22Rv1 (cell line): ENCODE measurements around the gene GPR17.

Experiments used
- H3K27ac ChIP-seq: fragments of 450-650 bp; 2 replicates; pipeline ENCODE4 v1.5.1; 2017
- ZFX ChIP-seq: fragments of 450-650 bp; IDR thresholded peaks from 2 replicates; pipeline ENCODE4 v1.6.1; 2017; ENCODE audit warnings: antibody characterized with exemption, borderline replicate concordance
- TF ChIP-seq, protein P1 (sequence below): fragments of 450-650 bp; IDR thresholded peaks from 2 replicates; pipeline ENCODE4 v1.5.1; 2017; ENCODE audit warnings: mild to moderate bottlenecking

The GPR17 gene, protein sequence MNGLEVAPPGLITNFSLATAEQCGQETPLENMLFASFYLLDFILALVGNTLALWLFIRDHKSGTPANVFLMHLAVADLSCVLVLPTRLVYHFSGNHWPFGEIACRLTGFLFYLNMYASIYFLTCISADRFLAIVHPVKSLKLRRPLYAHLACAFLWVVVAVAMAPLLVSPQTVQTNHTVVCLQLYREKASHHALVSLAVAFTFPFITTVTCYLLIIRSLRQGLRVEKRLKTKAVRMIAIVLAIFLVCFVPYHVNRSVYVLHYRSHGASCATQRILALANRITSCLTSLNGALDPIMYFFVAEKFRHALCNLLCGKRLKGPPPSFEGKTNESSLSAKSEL

DNA sequence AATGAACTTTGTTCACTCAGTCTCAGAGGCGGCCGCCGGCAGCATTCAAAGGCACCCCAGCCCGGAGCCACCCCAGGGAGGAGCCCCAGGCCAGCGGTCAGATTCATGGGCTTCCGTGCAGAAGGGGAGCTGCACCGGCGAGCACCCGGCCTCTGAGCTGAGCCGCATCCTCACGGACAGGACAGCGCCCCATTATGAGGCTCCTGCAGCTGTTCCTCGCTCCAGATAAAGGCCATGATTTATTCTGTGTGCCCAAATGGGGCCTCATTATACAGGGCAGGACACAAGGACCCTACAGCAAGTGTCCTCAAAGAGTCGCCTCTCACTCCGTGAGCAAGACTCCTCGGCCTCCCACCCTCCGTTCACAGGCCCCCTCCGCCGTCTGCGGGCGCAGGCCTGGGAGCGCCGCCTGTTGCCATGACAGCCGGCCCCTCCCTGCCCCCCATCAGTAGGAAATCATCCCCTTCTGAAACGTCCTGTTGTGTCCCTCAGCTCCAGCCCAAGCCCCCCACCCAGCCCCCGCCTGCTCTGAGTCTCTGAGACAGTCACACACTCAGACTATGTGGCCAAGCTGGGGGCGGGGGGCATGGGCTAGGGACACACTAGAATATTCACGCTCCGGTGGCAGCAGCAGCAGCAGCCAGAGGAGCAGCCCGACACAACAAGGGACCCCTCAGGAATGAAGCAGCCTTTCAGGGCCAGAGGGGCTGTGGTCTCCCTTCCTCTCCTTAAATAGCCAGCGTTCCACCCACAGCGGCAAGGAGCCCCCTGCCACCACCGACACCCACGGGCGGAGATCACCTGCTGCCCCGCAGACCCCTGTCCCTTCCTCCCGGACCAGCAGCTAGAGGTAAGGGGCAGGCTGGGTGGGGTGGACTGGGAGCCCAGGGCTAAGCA, at the start of gene GPR17:
TSS of gene GPR17 (plus strand) at position 759 of the 897 bp plus-strand sequence. CDS start 4,583 bp downstream, outside the sequence.
- no peak for TF ChIP-seq ZFX
- TF ChIP-seq, protein P1, sequence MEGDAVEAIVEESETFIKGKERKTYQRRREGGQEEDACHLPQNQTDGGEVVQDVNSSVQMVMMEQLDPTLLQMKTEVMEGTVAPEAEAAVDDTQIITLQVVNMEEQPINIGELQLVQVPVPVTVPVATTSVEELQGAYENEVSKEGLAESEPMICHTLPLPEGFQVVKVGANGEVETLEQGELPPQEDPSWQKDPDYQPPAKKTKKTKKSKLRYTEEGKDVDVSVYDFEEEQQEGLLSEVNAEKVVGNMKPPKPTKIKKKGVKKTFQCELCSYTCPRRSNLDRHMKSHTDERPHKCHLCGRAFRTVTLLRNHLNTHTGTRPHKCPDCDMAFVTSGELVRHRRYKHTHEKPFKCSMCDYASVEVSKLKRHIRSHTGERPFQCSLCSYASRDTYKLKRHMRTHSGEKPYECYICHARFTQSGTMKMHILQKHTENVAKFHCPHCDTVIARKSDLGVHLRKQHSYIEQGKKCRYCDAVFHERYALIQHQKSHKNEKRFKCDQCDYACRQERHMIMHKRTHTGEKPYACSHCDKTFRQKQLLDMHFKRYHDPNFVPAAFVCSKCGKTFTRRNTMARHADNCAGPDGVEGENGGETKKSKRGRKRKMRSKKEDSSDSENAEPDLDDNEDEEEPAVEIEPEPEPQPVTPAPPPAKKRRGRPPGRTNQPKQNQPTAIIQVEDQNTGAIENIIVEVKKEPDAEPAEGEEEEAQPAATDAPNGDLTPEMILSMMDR, result no peak
- H3K27ac ChIP-seq, result no peak within 1 kb of the TSS

DNA sequence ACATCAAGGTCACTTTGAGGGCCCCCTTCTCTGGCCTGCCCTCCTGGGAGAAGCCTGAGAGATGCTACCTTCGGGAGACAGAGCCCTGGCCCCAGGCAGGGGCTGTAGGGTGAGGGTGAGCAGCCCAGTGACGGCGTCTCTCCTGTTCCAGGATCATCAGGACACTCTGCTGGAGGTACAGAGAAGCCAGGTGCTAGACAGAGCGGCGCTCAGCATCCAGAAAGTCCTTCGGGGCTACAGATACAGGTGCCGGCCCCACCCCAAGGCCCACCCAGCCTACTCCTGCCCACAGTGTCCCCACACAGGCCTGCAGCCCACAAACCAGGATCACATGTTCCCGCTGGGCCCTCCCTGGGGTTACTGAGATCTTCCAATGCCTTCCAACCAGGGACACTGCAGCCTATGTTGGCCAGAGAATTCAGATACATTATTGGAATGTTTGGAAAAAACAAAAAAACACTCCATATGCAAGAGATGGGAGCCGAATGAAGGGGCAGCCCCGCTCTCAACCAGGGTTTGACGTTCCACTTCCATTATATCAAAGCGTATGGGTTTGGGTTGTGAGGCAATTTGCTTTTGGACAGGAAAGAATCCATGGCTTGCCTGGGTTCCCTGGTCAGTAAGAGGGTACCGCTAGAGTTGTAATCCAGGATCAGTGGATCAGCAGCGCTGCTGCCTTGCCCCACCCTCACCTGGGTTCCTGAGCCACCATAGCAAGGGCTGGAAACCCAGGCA, 49.5 kb upstream of the GPR17 start:
- TF ChIP-seq ZFX, result no peak
- TF ChIP-seq, protein P1, result no peak
- H3K27ac ChIP-seq, result no peak overlapping the region

DNA sequence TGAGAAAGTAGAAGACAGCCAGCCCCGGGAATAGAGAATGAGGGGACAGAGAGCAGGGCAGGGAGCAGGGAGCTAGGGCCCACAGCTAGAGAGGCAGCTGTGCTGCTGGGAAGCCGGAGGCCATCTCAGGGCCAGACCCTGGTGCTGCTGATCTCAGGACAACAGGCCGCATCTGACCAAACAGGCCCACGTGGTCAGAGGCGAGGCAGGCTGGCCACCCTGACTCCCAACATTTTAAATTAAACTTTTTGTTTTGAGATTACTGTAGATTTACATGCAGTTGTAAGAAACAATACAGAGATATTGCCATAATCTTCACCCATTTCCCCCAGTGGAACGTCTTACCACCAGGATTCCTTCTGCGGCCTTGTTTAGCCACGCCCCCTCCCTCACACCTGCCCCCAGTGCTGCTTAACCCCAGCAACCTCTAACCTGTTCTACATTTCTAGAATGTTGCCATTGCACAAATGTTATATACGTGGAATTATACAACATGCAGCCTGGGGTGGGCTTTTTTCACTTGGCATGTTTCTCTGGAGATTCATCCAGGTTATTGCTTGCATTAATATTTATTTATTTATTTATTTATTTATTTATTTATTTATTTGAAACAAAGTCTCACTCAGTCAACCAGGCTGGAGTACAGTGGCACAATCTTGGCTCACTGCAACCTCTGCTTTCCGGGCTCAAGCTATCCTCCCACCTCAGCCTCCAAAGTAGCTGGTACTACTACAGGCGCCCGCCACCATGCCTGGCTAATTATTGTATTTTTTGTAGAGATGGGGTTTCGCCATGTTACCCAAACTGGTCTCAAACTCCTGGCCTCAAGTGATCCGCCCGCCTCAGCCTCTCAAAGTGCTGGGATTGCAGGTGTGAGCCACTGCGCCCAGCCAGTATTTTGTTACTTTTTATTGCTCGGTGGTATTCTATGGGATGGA, 48.6 kb upstream of the GPR17 start:
- no peak overlapping the region for H3K27ac ChIP-seq
- TF ChIP-seq, protein P1, result no peak
- no peak for TF ChIP-seq ZFX

DNA sequence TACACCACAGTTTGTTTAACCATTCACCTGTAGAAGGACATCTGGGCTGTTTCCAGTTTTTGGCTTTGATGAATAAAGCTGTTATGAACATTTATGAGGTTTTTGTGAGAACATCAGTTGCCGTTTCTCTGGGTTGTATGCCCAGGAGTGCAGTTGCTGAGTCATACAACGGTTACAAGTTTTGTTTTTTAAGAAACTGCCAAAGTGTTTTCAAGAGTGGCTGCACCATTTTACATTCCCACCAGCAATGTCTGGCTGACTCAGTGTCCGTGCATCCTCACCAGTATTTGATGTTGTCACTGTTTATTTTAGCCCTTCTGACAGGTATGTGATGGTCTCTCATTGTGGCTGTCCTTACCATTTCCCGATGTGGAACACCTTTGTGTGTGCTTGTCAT, 48.0 kb upstream of the GPR17 start:
- H3K27ac ChIP-seq, result no peak overlapping the region
- no peak for TF ChIP-seq ZFX
- TF ChIP-seq, protein P1, result no peak

DNA sequence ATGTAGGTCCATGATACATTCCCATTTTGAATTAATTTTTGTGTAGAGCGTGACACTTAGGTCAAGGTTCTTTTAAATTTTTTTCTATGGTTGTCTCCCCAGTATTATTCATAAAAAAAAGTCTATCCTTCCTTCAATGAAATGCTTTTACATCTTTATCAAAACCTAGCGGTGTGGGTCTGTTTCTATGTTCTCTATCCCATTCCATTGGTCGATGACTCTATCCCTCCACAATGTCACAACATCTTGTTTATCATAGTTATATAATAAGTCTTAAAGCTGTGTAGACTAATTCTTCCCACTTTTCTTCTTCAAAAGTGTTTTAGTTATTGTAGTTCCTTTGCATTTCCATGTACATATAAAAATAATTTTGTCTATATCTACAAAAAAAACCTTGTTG, 47.2 kb upstream of the GPR17 start:
- H3K27ac ChIP-seq, result no peak overlapping the region
- no peak for TF ChIP-seq ZFX
- TF ChIP-seq, protein P1, result no peak

DNA sequence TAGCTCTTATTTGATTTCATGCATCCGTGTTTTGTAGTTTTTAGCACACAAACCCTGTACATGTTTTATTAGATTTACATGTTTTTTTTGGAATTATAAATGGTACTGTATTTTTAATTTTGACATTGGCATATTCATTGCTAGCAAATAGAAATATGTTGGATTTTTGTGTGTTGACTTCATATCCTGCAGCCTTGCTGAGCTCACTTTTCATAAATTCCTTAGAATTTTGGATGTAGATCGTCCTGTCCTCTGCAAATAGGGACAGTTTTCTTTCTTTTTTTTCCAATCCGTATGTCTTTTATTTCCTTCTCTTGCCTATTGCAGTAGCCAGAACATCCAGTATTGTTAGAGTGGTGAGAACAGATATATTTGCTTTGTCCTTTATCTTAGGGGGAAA, 46.7 kb upstream of the GPR17 start:
- no peak overlapping the region for H3K27ac ChIP-seq
- TF ChIP-seq, protein P1, result no peak
- TF ChIP-seq ZFX, result no peak
